DMS53 treated with DMSO at 0.1 percent for 48 hours (cell line): ENCODE measurements around the gene GPR32.
"Not testable (repeated sequence)": the region's sequence is repeated elsewhere in the genome, so short reads cannot be mapped to it uniquely, and the experiment has no call there.

Source experiments
- DNase-seq: peaks from one replicate; lab custom pipeline; 2025; ENCODE audit not compliant: unreplicated experiment; lab: John Stamatoyannopoulos, UW

GPR32 gene, protein sequence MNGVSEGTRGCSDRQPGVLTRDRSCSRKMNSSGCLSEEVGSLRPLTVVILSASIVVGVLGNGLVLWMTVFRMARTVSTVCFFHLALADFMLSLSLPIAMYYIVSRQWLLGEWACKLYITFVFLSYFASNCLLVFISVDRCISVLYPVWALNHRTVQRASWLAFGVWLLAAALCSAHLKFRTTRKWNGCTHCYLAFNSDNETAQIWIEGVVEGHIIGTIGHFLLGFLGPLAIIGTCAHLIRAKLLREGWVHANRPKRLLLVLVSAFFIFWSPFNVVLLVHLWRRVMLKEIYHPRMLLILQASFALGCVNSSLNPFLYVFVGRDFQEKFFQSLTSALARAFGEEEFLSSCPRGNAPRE

DNA sequence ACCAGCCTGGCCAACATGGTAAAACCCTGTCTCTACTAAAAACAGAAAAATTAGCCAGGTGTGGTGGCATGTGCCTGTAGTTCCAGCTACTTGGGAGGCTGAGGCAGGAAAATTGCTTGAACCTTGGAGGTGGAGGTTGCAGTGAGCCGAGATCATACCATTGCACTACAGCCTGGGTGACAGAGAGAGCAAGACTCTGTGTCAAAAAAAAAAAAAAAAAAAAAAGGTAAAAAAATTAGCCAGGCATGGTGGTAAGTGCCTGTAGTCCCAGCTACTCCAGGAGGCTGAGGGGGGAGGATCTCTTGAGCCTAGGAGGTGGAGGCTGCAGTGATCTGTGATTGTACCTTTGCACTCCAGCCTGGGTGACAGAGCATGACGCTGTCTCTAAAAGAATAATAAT lies at the start of gene GPR32:
TSS of gene GPR32 (plus strand) at position 301 of the 400 bp plus-strand sequence. CDS start 137 bp downstream, outside the sequence.
- DNase-seq, result not testable (repeated sequence)

DNA sequence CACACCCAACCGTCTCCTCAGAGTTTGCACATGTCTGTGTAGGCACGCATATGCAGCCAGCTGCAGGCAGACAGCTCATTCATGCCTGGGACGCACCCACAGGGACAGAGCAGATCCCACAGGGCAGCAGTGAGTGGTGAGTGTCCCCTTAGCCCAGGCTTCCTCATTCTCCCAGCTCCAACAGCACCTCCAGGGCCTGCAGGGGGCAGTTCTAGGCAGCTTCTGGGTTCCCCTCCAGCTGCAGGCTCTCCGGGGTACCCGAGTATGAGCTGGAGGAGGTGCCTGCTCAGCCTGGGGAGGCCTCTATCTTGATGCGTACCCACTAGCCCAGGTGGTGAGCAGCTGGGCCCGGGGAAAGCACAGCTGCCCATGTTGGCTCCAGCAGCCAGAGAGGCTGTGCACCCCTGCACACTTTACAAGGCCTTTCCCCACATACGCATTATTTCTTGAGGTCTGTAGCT lies 49.3 kb upstream of the GPR32 start:
- no peak for DNase-seq

DNA sequence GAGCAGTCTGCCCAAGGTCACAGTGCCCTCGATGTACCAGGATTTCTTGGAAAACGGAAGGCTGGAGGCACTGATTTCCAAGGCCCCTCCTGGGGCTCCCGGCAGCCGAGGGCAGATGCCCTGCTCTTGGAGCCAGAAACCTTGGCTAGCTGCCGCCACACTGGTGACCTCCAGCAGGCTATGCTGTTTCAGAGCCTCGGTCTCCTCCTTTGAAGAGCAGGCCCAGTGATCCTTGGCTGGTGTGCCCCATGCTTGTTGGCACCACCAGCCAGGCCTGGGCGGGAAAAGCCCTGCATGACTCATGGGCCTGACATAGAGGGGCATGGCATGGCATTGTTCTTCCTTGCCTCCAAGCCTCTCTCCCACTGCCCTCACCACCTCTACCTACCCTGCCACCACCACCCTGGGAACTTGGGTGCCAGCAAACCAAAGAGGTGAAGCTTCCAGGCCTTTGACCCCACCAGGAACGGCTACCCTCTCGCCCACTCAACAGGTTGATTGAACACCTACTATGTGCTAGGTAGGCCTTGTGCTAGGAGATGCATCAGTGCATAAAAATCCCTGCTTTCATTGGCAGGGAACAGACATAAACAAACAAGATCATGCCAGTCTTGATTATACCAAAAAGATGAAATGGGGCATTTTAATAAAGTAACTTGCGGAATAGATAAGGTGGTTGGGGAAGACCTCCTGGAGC lies 48.7 kb upstream of the GPR32 start:
- no peak for DNase-seq

DNA sequence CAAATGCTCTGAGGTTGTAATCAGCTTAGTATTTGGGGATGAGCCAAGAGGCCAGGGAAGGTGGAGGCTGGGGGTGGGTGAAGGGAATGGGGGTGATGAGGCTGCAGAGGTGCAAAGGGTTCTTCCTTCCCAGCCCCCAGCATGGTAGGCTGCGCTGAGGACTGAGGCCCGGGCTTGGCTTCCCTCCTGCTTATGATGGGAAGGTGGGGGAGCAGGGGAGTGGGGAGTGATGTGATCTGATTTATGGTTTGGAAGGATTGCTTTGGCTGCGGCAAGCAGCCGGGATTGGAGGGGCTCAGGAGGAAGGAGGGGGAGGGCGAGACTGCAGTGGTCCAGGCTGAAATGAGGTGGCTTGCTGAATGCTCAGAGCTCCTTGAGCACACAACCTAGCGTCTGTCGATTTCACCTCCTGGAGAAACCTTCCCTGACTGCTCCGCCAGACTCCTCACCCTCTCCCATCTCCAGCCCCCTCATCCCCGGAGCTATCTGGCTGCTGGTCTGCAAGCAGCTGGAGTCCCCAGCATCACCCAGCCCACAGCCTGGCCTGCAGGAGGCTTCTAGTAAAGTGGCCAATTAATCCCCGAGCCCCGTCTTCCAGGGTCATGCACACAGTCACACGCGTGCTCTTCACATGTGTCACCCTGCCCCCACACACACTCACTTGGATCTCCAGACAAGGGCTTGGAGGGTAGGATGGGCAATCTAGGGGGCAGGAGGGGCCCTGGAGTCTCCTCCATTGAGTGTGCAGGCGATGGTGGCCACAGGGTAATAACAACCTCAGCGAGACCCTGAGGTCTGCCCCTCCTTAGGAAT lies 47.9 kb upstream of the GPR32 start:
- DNase-seq, result no peak

DNA sequence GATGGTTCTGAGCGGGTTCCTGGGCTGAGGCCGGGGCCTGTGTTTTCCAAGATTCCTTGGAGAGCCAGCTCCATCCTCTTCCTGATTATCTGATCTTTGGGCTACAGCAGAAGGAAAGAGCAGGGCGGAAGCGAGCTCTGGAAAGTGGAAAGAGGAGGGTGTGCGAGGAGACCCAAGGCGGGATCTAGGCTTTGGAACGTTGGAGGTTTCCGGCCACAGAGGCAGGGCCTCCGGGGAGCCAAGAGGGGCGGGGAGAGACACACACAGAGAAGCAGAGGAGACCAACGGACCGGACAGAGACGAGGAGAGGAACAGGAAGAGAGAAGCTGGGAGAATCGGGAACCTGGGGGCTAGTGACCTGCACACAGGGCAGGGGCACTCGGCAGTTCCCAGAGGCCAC lies 47.2 kb upstream of the GPR32 start, which contains the start of gene CLEC11A:
TSS of gene CLEC11A (plus strand) at position 296 of the 400 bp plus-strand sequence. CDS start 162 bp downstream, outside the sequence.
- no peak for DNase-seq

DNA sequence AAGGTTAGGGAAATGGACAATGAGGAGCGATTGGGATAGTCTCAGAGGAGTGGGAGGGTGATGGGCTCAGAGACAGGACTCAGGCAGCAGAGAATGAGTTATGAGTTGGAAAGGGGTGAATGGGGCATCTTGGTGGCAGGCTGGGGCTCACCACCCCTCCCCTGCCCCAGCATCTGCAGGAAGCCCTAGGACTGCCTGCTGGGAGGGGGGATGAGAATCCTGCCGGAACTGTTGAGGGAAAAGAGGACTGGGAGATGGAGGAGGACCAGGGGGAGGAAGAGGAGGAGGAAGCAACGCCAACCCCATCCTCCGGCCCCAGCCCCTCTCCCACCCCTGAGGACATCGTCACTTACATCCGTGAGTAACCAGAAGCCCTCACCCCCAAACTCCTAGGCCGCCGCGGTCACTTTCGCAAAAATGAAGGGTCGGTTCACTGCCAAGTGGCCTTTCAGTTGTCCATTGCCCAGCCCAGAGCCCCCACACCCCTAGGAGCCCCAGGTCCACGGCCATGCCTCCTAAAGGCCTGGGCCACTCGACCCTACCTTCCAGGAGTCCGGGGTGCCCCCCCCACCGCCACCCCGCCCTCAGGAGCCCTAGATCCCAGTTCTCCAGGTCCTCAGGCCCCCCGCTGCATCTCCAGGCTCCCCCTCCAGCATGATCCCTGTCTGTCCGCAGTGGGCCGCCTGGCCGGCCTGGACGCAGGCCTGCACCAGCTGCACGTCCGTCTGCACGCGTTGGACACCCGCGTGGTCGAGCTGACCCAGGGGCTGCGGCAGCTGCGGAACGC lies 46.3 kb upstream of the GPR32 start:
- no peak for DNase-seq

DNA sequence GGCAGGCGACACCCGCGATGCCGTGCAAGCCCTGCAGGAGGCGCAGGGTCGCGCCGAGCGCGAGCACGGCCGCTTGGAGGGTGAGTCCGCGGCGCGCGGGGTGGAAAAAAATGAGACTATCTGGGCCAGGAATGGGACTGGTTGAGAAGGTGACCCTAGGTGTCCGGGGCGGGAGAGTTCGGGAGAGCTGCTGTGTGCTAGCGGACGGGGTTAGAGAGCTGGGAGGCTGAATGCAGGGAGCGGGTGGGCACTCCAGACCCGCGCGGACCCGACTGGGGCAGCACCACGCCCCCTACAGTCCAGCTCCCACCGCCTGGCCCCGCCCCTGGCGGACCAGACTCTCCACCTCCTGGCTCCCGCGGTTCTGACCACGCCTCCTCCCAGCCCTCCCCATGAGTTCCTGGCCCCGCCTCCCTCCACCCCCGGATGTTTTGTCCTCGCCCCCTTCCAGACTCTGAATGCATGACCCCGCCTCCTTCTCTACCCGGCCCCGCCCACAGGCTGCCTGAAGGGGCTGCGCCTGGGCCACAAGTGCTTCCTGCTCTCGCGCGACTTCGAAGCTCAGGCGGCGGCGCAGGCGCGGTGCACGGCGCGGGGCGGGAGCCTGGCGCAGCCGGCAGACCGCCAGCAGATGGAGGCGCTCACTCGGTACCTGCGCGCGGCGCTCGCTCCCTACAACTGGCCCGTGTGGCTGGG lies 45.6 kb upstream of the GPR32 start:
- no peak for DNase-seq

DNA sequence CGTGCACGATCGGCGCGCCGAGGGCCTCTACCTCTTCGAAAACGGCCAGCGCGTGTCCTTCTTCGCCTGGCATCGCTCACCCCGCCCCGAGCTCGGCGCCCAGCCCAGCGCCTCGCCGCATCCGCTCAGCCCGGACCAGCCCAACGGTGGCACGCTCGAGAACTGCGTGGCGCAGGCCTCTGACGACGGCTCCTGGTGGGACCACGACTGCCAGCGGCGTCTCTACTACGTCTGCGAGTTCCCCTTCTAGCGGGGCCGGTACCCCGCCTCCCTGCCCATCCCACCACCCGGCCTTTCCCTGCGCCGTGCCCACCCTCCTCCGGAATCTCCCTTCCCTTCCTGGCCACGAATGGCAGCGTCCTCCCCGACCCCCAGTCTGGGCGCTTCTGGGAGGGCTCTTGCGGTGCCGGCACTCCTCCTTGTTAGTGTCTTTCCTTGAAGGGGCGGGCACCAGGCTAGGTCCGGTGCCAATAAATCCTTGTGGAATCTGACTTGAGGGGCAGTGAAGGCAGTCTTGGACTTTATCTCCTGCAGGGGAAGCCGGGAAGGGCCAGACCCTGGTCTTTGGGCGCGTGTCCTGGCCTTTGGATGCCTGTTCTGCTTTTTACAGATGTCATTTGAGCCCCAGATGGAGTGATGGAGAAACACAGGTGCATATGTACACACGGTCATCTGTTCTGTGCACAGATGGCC lies 44.9 kb upstream of the GPR32 start:
- DNase-seq, result no peak

DNA sequence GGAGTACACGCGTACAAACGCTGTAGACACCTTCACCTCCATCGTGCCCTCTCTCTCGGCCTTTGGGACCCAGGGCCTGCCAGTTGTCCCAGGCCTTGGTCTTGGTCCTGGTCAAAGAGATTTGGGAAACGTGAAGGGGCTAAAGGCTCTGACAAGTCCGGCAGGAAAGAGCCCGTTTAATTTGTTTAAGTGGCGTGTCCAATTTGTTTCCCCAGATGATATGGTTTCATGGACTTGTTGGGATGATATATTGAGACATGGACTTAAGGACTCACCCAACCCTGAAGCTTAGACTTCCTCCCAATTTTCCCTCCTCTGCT lies 44.4 kb upstream of the GPR32 start:
- no peak for DNase-seq

DNA sequence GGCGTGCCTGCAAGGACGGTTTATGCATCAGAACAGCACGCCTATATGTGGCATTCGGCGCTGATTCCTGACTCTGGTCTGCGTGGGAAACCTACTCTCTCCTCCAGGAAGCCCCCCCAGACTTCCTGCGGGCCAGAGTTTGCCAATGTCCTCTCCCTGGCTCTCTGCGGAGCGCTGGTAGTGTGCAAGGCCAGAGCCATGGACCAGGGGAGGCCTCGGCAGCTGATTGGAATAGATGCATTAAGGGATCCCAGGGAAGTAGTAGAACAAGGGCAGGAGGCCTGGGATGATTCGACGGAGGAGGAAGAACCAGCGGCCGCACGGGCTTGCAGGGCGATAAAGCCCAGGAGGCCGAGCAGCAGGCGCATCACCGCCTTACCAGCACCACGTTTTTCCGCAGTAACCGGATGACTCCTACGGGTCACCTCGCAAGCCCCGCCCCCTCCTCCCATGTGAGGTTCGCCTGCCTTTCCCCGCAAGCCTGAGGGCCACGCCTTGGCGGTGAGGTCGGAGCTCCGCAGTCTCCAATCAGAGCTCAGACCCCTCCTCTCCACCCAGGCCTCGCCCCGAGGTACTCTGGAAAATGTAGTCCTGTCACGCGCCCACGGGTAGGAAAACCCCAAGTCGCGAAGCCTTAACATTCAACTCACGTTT lies 42.1 kb upstream of the GPR32 start:
- no peak for DNase-seq

DNA sequence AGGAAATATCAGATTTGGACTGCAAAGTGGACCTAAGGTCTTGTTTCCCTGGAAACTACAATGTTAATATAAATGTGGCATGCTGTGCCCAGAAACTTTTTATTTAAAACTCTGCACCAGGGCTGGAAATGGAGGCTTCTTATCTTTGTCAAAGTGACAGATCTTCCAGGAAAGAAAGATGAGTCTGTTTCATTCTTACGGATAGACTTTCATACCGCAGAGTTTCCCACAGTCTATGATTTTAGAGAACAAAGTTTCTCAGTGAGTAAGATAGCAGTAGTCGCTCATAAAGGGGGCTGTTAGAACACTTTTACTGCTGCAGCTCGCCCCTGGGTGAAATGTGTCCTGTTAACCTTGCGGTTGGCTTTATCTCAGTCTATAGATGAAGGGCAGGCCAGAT lies 40.4 kb upstream of the GPR32 start:
- no peak for DNase-seq

DNA sequence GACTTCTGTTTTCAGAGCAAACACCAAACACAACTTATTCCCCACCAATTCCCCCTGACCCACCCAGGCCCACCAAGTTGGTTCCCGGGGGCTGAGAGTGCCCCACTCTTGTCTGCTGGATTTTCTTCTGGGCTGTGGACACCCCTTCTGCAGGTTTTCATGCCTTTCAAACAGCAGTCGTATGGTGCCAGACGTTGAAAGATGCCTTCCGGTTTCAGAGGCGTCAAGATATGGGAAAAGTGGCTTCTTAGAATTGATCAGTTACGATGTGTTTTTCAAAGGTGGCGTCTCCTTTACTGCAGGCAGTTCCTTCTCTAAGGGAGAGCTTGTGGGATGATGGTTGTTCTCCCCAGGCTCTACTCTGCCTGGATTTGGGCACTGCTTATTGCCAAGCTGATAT lies 34.4 kb upstream of the GPR32 start:
- no peak for DNase-seq

DNA sequence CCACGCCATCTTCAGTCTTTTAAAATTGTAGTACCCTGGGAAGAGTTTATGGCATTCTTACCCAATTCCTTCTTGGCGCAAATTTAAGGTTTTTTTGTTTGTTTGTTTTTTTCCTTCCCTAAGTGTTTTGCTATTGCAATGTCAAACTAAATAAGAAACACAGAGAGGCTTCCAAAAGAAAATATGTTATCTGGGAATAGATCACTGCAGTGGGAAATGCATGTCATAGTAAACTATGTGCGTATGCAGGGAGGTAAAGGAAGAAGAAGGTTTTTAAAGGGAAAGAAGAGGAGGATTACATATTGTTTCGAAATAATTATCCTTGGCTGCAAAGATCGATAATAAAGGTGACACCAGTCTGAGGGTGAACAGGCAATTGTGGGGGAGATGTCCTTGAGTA lies 33.9 kb upstream of the GPR32 start:
- DNase-seq, result no peak

DNA sequence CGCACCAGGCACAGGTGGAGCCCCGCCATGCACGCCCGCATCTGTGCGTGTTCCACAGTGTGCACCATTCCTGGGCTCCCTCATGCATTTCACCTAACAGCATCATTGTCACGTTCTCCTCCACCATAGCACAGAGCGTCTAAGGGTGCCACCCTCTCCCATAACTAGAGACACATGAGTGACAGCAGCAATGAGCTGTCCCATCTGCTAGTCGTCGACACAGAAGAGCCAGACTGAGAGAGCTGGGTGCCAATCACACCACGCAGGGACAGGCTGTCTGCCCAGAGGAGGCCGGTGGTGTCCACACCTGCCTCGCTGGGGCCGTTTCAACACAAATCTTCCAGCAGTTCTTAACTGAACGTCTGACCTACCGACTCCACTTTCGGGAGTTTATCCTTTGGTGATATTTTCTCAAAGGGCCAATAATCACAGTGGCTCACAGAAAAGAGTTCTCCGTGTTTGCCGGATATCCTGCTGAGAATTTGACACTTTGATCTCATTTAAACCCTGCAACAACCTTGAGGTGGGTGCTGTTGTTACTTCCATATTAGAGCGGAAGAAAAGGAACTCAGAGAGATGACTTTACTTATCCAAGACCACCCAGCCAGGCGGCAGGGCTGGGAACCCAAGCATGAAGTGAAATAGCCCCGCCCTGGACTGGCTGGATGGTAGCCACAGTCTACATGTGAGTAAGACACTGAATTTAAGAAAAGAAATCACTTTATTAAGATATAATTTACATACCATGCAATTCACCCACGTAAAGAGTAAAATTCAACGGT lies 30.9 kb upstream of the GPR32 start:
- DNase-seq, result no peak

DNA sequence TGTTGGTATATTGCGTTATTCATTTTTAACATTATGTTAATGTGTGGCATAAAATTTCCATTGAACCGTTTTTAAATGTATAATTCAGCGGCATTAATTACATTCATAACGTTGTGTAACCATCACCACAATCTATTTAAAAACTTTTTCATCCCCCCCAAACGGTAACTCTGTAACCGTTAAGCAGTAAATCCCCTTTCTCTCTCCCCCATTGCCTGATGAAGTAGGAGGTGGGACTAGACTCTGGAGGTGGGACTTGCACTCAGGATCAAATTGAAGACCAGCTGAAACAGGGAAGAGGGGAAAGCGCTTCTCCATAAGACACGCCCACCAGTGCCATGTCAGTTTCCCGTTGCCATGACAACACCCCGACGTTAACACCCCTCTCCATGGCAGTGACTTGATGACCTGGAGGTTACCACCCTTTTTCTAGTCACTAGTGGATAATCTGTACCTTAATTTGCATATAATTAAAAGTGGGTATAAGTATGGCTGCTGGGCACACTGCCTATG lies 30.3 kb upstream of the GPR32 start:
- no peak for DNase-seq

DNA sequence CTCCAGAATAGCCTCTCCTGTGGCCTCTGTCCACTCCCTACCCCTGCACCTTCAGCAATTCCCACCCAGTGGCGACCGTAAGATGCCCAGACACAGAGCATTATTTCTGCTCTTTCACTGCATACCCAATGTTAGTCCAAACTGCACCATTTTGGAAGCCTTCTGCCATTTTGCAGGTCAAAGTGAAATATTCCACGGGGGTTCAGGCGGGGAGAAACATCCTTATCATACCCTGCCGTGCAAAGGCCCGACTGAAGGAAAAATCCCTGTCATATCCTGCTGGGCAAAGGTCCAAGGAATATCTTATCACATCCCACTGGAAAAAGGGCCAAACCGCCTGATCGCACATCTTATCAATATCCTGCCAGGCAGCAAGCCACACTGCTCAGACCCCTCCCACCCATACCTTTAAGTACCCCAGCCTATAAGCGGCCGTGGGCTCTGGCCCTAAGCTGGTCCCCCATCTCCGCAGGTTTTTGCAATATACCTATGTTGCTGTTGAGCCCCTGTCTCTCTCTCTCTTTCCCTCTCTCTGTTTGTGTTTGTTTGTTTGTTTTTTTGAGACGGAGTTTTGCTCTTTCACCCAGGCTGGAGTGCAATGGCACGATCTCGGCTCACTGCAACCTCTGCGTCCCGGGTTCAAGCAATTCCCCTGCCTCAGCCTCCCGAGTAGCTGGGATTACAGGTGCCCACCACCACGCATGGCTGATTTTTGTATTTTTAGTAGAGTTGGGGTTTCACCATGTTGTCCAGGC lies 28.9 kb upstream of the GPR32 start:
- DNase-seq, result no peak

DNA sequence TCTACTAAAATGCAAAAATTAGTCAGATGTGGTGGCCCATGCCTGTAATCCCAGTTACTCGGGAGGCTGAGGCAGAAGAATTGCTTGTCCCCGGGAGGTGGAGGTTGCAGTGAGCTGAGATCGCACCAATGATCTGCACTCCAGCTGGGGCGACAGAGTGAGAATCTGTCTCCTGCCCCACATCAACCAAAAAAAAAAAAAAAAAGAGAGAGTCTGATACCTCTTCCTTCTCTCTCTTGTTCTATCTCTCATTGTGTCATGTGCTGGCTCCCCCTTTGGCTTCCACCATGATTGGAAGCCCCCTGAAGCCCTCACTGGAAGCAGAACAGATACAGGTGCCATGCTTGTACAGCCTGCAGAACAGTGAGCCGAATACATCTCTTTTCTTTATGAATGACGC lies 26.7 kb upstream of the GPR32 start:
- no peak for DNase-seq

DNA sequence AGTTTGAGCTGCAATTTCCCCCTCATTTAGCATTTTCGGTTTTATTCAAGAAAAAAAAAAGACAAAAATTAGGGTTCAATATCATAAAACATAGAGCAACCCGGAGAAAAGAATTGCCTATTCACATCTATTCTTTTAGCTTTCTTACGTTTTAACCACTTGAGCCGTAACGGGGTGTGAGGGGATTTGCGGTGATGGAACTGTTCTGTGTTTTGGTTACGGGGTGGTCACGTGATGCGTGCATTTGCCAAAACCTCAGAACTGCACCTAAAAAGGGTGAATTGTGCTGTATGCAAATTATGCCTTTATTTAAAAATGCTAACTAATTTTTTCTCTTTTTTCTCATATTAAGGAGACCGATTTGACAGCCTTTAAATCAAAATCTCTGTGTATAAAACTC lies 25.0 kb upstream of the GPR32 start:
- no peak for DNase-seq
